H9 (cell line): Measurements from ENCODE around the gene EFNB2. TPM values are rescaled to one million over a fixed set of nuclear protein-coding genes. Genes with fewer than 3 reads are reported as not detected.

Experiments
- DNase-seq: peaks from one replicate; pipeline ENCODE4 v3.0.0-alpha.2; 2017
- H2AFZ ChIP-seq: one replicate; pipeline ENCODE4 v1.6.1; 2013; ENCODE audit warnings: mild to moderate bottlenecking, low read length, control low read depth, moderate library complexity
- H2AK5ac ChIP-seq: 2 replicates; pipeline ENCODE4 v1.6.1; 2013; ENCODE audit warnings: low read length, control low read depth, mixed read lengths; ENCODE audit not compliant: insufficient read length
- H2BK120ac ChIP-seq: one replicate; pipeline ENCODE4 v1.6.1; 2013; ENCODE audit warnings: low read depth, mild to moderate bottlenecking, low read length, control low read depth, inconsistent platforms; ENCODE audit not compliant: poor library complexity, severe bottlenecking
- H2BK12ac ChIP-seq: 2 replicates; pipeline ENCODE4 v1.6.1; 2013; ENCODE audit warnings: low read length, control low read depth, mixed read lengths, low read depth; ENCODE audit not compliant: insufficient read length
- H2BK15ac ChIP-seq: 2 replicates; pipeline ENCODE4 v1.6.1; 2013; ENCODE audit warnings: low read depth, low read length, control low read depth
- H2BK20ac ChIP-seq: one replicate; pipeline ENCODE4 v1.6.1; 2013; ENCODE audit warnings: low read depth, mild to moderate bottlenecking, low read length, control low read depth, inconsistent platforms; ENCODE audit not compliant: poor library complexity, severe bottlenecking
- H2BK5ac ChIP-seq: 2 replicates; pipeline ENCODE4 v1.6.1; 2013; ENCODE audit warnings: low read length, control low read depth, mixed read lengths; ENCODE audit not compliant: insufficient read length
- H3K14ac ChIP-seq: 2 replicates; pipeline ENCODE4 v1.6.1; 2013; ENCODE audit warnings: low read length, control low read depth; ENCODE audit not compliant: insufficient read depth
- H3K18ac ChIP-seq: 2 replicates; pipeline ENCODE4 v1.6.1; 2013; ENCODE audit warnings: low read depth, mild to moderate bottlenecking, mixed read lengths, low read length, control low read depth; ENCODE audit not compliant: insufficient read length
- H3K23ac ChIP-seq: 2 replicates; pipeline ENCODE4 v1.6.1; 2013; ENCODE audit warnings: low read length, control low read depth, mixed read lengths, low read depth; ENCODE audit not compliant: insufficient read length
- H3K23me2 ChIP-seq: 2 replicates; pipeline ENCODE4 v1.6.1; 2013; ENCODE audit warnings: low read depth, mild to moderate bottlenecking, mixed read lengths, low read length, control low read depth; ENCODE audit not compliant: insufficient read length, poor library complexity, severe bottlenecking
- H3K27ac ChIP-seq: 2 replicates; pipeline ENCODE4 v1.5.1; 2013; ENCODE audit warnings: low read length, control low read depth, mixed read lengths, low read depth; ENCODE audit not compliant: insufficient read length
- H3K27me3 ChIP-seq: 2 replicates; pipeline ENCODE4 v1.6.1; 2013; ENCODE audit warnings: low read length, control low read depth, inconsistent platforms; ENCODE audit not compliant: insufficient read depth
- H3K4ac ChIP-seq: 2 replicates; pipeline ENCODE4 v1.6.1; 2013; ENCODE audit warnings: low read depth, mild to moderate bottlenecking, control low read depth, inconsistent platforms, low read length, moderate library complexity
- H3K4me1 ChIP-seq: 2 replicates; pipeline ENCODE4 v1.6.1; 2013; ENCODE audit warnings: low read length, control low read depth, inconsistent platforms; ENCODE audit not compliant: insufficient read depth
- H3K4me2 ChIP-seq: 2 replicates; pipeline ENCODE4 v1.6.1; 2013; ENCODE audit warnings: low read length, control low read depth, mixed read lengths; ENCODE audit not compliant: insufficient read length, insufficient read depth
- H3K56ac ChIP-seq: 2 replicates; pipeline ENCODE4 v1.6.1; 2013; ENCODE audit warnings: low read depth, mild to moderate bottlenecking, mixed read lengths, low read length, control low read depth; ENCODE audit not compliant: insufficient read length
- H3K79me1 ChIP-seq: 2 replicates; pipeline ENCODE4 v1.6.1; 2013; ENCODE audit warnings: low read depth, mild to moderate bottlenecking, moderate library complexity, low read length, control low read depth, inconsistent platforms; ENCODE audit not compliant: insufficient read depth, poor library complexity, severe bottlenecking
- H3K79me2 ChIP-seq: 2 replicates; pipeline ENCODE4 v1.6.1; 2013; ENCODE audit warnings: low read length, control low read depth, inconsistent platforms; ENCODE audit not compliant: insufficient read depth
- H3K9ac ChIP-seq: 2 replicates; pipeline ENCODE4 v1.6.1; 2013; ENCODE audit warnings: low read length, control low read depth, mixed read lengths; ENCODE audit not compliant: insufficient read length; ENCODE audit errors: extremely low read depth
- H3K9me3 ChIP-seq: one replicate; pipeline ENCODE4 v1.6.1; 2013; ENCODE audit warnings: low read depth, low read length, inconsistent platforms; ENCODE audit not compliant: control insufficient read depth
- H3T11ph ChIP-seq: one replicate; pipeline ENCODE4 v1.6.1; 2013; ENCODE audit warnings: mild to moderate bottlenecking, low read length, control low read depth, inconsistent platforms
- H4K20me1 ChIP-seq: one replicate; pipeline ENCODE4 v1.6.1; 2013; ENCODE audit not compliant: control insufficient read depth, insufficient read length, insufficient read depth
- H4K5ac ChIP-seq: 2 replicates; pipeline ENCODE4 v1.6.1; 2013; ENCODE audit warnings: low read depth, mild to moderate bottlenecking, mixed read lengths, low read length, control low read depth; ENCODE audit not compliant: insufficient read length
- H4K8ac ChIP-seq: replicated peaks from 2 replicates; pipeline ENCODE4 v1.6.1; 2013; ENCODE audit warnings: low read length, control low read depth, mixed read lengths, low read depth; ENCODE audit not compliant: insufficient read length
- H4K91ac ChIP-seq: 2 replicates; pipeline ENCODE4 v1.6.1; 2013; ENCODE audit warnings: low read depth, mild to moderate bottlenecking, moderate library complexity, mixed read lengths, low read length, control low read depth; ENCODE audit not compliant: insufficient read length
- H3K27ac Mint-ChIP-seq, 3 experiments: 2 replicates in 2 of 3; 3 replicates in 1 of 3; pipeline ENCODE4 v1.8.0; 2020 to 2021; ENCODE audit warnings: mixed read lengths in 3 of 3, mild to moderate bottlenecking in 1 of 3, moderate library complexity in 1 of 3
- H3K27me3 Mint-ChIP-seq: 2 replicates; pipeline ENCODE4 v1.8.0; 2021; ENCODE audit warnings: low read depth, mild to moderate bottlenecking, moderate library complexity, mixed read lengths
- H3K36me3 Mint-ChIP-seq, 3 experiments: 2 replicates in 2 of 3; 3 replicates in 1 of 3; pipeline ENCODE4 v1.8.0; 2020 to 2021; ENCODE audit warnings: low read depth in 3 of 3, mixed read lengths in 3 of 3; ENCODE audit not compliant: insufficient read depth in 1 of 3
- H3K4me1 Mint-ChIP-seq, 2 experiments: 2 replicates each; pipeline ENCODE4 v1.8.0; 2020; ENCODE audit warnings: mixed read lengths in 2 of 2
- H3K4me3 Mint-ChIP-seq, 2 experiments: 2 replicates in 1 of 2; 3 replicates in 1 of 2; pipeline ENCODE4 v1.8.0; 2020 to 2021; ENCODE audit warnings: mild to moderate bottlenecking in 2 of 2, mixed read lengths in 2 of 2, moderate library complexity in 1 of 2
- H3K9me3 Mint-ChIP-seq, 2 experiments: 2 replicates in 1 of 2; 3 replicates in 1 of 2; pipeline ENCODE4 v1.8.0; 2020; ENCODE audit warnings: mild to moderate bottlenecking in 2 of 2, mixed read lengths in 2 of 2, moderate library complexity in 1 of 2
- WGBS: extraction: QIAGEN DNeasy Blood & Tissue Kit; methylation state at CpG from one replicate; pipeline ENCODE4 v1.1.7; 2013; ENCODE audit warnings: missing lambda C conversion rate, low lambda C conversion rate, mixed read lengths; ENCODE audit not compliant: insufficient read length; ENCODE audit errors: extremely low coverage; 5-methylcytosine and 5-hydroxymethylcytosine counted together
- total RNA-seq: library from RNA; stranded (reverse); gene quantifications from 2 replicates; pipeline ENCODE4 v1.2.1, GENCODE V29; 2021
- TF ChIP-seq, protein P1 (sequence below): fragments of 200-600 bp; sonication (generic); conservative IDR thresholded peaks from 3 replicates; pipeline ENCODE4 v1.8.0; 2021; ENCODE audit warnings: antibody characterized with exemption, mild to moderate bottlenecking

EFNB2 gene
- total RNA-seq, 1 experiment from 2014 or later, result 12.7 TPM

DNA sequence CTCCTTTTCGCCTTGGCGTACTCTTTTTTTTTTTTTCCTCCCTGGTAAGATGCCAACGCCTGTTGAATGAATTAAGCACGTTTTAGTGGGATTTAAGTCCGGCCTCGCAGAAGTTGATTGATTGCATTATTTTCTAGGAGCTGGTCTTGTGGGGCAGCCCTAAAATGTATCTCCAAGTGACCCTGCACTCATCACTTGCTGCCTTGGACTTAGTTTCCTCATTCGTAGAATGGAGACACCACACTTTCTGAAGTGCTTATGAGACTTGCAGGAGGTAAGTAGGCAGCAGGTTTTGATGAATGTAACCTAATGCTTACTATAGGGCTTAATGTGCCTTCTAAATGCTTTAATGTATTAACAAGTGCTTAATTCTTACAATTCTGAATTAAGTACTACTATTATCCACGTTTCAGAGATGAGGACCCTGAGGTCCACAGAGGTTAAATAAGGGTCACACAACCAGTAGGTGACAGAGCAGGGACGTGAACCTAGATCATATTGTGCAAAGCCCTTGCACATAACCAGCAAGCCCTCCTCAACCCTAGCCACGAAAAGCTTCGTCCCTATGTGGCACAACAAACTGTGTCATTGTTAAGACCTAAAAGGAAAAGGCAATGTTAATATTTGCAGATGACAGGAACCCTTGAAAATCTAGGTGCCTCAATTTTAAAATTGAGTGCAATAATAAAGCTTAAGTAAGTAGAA is 33.0 kb upstream of the EFNB2 start:
- no peak overlapping the region for H3K27ac ChIP-seq

More for the DNA sequence above, 33.0 kb upstream of the EFNB2 start:
- peak overlapping the region; percentile 90 to 99 (median 98); a peak in 5 of 7 replicates for H3K27ac Mint-ChIP-seq
- Histone ChIP-seq H3K79me1 (no peaks in the 10 kb centered on the region), H3K18ac (peak overlapping the region; percentile 21), H2BK15ac (no peak overlapping the region), H3K27me3 (no peaks in the 10 kb centered on the region), H3K4ac (no peak overlapping the region), H2BK5ac (no peak overlapping the region), H2BK12ac (no peak overlapping the region), H3K79me2 (peaks cover 40% of the 10 kb centered on the region), H4K20me1 (no peaks in the 10 kb centered on the region), H3K9me3 (no peaks in the 10 kb centered on the region), H4K8ac (peak overlapping the region; percentile 9), H3K23me2 (peaks cover 14% of the 10 kb centered on the region), H4K91ac (no peak overlapping the region), H3K14ac (peak overlapping the region; percentile 43; the same call in 1 of the 2 replicates), H2AFZ (peak overlapping the region; percentile 96), H3K23ac (no peak overlapping the region), H3K9ac (peak overlapping the region; percentile 79), H3K56ac (no peak overlapping the region), H2BK120ac (no peak overlapping the region), H2AK5ac (no peak overlapping the region), H3K4me2 (peak overlapping the region; percentile 75), H3T11ph (no peak overlapping the region), H2BK20ac (no peak overlapping the region), H4K5ac (no peak overlapping the region), H3K4me1 (peaks cover 6% of the 10 kb centered on the region)
- TF ChIP-seq, protein P1, sequence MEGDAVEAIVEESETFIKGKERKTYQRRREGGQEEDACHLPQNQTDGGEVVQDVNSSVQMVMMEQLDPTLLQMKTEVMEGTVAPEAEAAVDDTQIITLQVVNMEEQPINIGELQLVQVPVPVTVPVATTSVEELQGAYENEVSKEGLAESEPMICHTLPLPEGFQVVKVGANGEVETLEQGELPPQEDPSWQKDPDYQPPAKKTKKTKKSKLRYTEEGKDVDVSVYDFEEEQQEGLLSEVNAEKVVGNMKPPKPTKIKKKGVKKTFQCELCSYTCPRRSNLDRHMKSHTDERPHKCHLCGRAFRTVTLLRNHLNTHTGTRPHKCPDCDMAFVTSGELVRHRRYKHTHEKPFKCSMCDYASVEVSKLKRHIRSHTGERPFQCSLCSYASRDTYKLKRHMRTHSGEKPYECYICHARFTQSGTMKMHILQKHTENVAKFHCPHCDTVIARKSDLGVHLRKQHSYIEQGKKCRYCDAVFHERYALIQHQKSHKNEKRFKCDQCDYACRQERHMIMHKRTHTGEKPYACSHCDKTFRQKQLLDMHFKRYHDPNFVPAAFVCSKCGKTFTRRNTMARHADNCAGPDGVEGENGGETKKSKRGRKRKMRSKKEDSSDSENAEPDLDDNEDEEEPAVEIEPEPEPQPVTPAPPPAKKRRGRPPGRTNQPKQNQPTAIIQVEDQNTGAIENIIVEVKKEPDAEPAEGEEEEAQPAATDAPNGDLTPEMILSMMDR, result no peak
- no peaks in the 10 kb centered on the region for H3K9me3 Mint-ChIP-seq
- DNase-seq, result no peak
- peak overlapping the region; percentile 97 to 99 for H3K4me3 Mint-ChIP-seq
- peaks cover 46 to 49% of the 10 kb centered on the region in 2 experiments for H3K4me1 Mint-ChIP-seq
- WGBS, result no CpG with 5 or more reads among the region's 11 CpGs
- H3K36me3 Mint-ChIP-seq, result peaks cover 0 to 7% (median 5%) of the 10 kb centered on the region in 3 experiments; a peak in 5 of 7 replicates
- H3K27me3 Mint-ChIP-seq, result no peaks in the 10 kb centered on the region
